HepG2 (cell line): ENCODE results near the gene AFTPH. TPM values are rescaled to one million over a fixed set of nuclear protein-coding genes. Genes with fewer than 3 reads are reported as not detected.

ENCODE experiments used
- ATM ChIP-seq: fragments of 450-650 bp; IDR thresholded peaks from 2 replicates; pipeline ENCODE4 v1.7.1; 2017; ENCODE audit warnings: mild to moderate bottlenecking, borderline replicate concordance
- RARG ChIP-seq: sonication (generic); formaldehyde crosslinking; IDR thresholded peaks from 2 replicates; pipeline ENCODE4 v1.4.0; 2020; ENCODE audit warnings: low read depth, mild to moderate bottlenecking, missing genetic modification reagents
- SRSF9 ChIP-seq: fragments of 200-400 bp; formaldehyde crosslinking; IDR thresholded peaks from 2 replicates; pipeline ENCODE4 v1.6.1; 2018; ENCODE audit warnings: borderline replicate concordance, mild to moderate bottlenecking, low read depth, low read length; ENCODE audit not compliant: insufficient read depth, poor library complexity, severe bottlenecking
- ZBTB20 ChIP-seq: sonication (generic); formaldehyde crosslinking; IDR thresholded peaks from 2 replicates; pipeline ENCODE4 v1.8.1; 2023; ENCODE audit warnings: missing genetic modification reagents, low read depth, mild to moderate bottlenecking, borderline replicate concordance
- ZNF30 ChIP-seq: sonication (generic); formaldehyde crosslinking; IDR thresholded peaks from 2 replicates; pipeline ENCODE4 v1.5.0; 2020; ENCODE audit warnings: mild to moderate bottlenecking, missing genetic modification reagents
- polyA plus RNA-seq, 8 experiments: library from polyadenylated mRNA; depleted of rRNA in 3 of 8; stranded (reverse) in 7 of 8; unstranded in 1 of 8; fragments of >200 nt; fragmentation: Illumina TruSeq in 4 of 8; extraction: Trizol in 4 of 8; gene quantifications; 2 replicates each; pipeline versions ENCODE4 v1.2.1 to v1.2.3, GENCODE V29; 2011 to 2016; ENCODE audit warnings: low read depth in 4 of 8, missing spikeins in 1 of 8, mixed read lengths in 1 of 8; ENCODE audit not compliant: insufficient read depth in 1 of 8
- total RNA-seq, 5 experiments: library from RNA; depleted of rRNA; stranded (reverse); fragments of >200 nt; fragmentation: Illumina TruSeq; extraction: Trizol; gene quantifications; 2 replicates each; pipeline ENCODE4 v1.2.3, GENCODE V29; 2016; ENCODE audit warnings: low read depth in 1 of 5
- TF ChIP-seq, protein P1 (sequence below): sonication (generic); formaldehyde crosslinking; IDR thresholded peaks from one replicate; pipeline ENCODE4 v1.5.1; 2020; ENCODE audit warnings: mild to moderate bottlenecking, missing genetic modification reagents; ENCODE audit errors: not compliant biosample characterization
- TF ChIP-seq, protein P2 (sequence below): IDR thresholded peaks from 2 replicates; pipeline ENCODE4 v1.6.1; 2016; ENCODE audit warnings: low read depth
- TF ChIP-seq, protein P3 (sequence below): sonication (generic); formaldehyde crosslinking; IDR thresholded peaks from 2 replicates; pipeline ENCODE4 v1.5.0; 2020; ENCODE audit warnings: missing genetic modification reagents

Gene AFTPH
- total and polyA plus RNA-seq, 2 of the 13 experiments (the other 11 are each of a cell fraction or from before 2014, with no cell fraction given): 27.5 to 36.8 TPM

DNA sequence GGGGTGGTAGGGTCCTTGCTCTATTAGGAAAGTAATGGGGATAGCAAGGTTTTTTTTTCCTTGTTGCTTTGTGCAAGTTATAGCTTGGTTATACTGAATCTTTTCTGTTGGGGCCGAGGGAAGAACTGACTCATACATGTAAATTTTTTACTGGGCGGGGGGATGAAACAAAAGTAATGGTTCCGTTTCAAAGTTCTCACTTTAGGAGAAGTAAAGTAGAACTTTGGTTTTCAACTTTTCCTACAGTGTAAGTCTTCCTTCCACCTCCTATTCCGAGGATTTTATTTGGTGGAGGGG is 1.1 kb downstream of the AFTPH start (continued):
- TF ChIP-seq, protein P1, sequence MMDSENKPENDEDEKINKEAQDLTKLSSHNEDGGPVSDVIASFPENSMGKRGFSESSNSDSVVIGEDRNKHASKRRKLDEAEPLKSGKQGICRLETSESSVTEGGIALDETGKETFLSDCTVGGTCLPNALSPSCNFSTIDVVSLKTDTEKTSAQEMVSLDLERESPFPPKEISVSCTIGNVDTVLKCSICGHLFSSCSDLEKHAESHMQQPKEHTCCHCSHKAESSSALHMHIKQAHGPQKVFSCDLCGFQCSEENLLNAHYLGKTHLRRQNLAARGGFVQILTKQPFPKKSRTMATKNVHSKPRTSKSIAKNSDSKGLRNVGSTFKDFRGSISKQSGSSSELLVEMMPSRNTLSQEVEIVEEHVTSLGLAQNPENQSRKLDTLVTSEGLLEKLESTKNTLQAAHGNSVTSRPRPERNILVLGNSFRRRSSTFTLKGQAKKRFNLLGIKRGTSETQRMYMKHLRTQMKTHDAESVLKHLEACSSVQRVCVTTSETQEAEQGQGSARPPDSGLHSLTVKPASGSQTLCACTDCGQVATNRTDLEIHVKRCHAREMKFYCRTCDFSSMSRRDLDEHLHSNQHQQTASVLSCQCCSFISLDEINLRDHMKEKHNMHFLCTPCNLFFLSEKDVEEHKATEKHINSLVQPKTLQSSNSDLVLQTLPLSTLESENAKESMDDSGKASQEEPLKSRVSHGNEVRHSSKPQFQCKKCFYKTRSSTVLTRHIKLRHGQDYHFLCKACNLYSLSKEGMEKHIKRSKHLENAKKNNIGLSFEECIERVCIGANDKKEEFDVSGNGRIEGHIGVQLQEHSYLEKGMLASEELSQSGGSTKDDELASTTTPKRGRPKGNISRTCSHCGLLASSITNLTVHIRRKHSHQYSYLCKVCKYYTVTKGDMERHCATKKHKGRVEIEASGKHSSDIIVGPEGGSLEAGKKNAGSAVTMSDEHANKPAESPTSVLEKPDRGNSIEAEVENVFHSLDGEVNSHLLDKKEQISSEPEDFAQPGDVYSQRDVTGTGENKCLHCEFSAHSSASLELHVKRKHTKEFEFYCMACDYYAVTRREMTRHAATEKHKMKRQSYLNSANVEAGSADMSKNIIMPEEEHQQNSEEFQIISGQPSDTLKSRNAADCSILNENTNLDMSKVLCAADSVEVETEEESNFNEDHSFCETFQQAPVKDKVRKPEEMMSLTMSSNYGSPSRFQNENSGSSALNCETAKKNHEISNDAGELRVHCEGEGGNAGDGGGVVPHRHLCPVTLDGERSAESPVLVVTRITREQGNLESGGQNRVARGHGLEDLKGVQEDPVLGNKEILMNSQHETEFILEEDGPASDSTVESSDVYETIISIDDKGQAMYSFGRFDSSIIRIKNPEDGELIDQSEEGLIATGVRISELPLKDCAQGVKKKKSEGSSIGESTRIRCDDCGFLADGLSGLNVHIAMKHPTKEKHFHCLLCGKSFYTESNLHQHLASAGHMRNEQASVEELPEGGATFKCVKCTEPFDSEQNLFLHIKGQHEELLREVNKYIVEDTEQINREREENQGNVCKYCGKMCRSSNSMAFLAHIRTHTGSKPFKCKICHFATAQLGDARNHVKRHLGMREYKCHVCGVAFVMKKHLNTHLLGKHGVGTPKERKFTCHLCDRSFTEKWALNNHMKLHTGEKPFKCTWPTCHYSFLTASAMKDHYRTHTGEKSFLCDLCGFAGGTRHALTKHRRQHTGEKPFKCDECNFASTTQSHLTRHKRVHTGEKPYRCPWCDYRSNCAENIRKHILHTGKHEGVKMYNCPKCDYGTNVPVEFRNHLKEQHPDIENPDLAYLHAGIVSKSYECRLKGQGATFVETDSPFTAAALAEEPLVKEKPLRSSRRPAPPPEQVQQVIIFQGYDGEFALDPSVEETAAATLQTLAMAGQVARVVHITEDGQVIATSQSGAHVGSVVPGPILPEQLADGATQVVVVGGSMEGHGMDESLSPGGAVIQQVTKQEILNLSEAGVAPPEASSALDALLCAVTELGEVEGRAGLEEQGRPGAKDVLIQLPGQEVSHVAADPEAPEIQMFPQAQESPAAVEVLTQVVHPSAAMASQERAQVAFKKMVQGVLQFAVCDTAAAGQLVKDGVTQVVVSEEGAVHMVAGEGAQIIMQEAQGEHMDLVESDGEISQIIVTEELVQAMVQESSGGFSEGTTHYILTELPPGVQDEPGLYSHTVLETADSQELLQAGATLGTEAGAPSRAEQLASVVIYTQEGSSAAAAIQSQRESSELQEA: no peak
- no peak for TF ChIP-seq SRSF9
- TF ChIP-seq ZNF30 (CRISPR knock-in tag): no peak
- TF ChIP-seq, protein P2, sequence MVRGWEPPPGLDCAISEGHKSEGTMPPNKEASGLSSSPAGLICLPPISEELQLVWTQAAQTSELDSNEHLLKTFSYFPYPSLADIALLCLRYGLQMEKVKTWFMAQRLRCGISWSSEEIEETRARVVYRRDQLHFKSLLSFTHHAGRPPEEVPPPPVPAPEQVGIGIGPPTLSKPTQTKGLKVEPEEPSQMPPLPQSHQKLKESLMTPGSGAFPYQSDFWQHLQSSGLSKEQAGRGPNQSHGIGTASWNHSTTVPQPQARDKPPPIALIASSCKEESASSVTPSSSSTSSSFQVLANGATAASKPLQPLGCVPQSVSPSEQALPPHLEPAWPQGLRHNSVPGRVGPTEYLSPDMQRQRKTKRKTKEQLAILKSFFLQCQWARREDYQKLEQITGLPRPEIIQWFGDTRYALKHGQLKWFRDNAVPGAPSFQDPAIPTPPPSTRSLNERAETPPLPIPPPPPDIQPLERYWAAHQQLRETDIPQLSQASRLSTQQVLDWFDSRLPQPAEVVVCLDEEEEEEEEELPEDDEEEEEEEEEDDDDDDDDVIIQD (CRISPR knock-in tag): no peak
- TF ChIP-seq RARG (CRISPR knock-in tag): no peak
- TF ChIP-seq, protein P3, sequence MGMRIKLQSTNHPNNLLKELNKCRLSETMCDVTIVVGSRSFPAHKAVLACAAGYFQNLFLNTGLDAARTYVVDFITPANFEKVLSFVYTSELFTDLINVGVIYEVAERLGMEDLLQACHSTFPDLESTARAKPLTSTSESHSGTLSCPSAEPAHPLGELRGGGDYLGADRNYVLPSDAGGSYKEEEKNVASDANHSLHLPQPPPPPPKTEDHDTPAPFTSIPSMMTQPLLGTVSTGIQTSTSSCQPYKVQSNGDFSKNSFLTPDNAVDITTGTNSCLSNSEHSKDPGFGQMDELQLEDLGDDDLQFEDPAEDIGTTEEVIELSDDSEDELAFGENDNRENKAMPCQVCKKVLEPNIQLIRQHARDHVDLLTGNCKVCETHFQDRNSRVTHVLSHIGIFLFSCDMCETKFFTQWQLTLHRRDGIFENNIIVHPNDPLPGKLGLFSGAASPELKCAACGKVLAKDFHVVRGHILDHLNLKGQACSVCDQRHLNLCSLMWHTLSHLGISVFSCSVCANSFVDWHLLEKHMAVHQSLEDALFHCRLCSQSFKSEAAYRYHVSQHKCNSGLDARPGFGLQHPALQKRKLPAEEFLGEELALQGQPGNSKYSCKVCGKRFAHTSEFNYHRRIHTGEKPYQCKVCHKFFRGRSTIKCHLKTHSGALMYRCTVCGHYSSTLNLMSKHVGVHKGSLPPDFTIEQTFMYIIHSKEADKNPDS (CRISPR knock-in tag): no peak
- no peak for TF ChIP-seq ZBTB20 (CRISPR knock-in tag)
- TF ChIP-seq ATM: no peak
